Measurements from ENCODE around the gene SLC5A6. TPM values are rescaled to one million over a fixed set of nuclear protein-coding genes. Genes with fewer than 3 reads are reported as not detected.

The SLC5A6 gene
- total RNA-seq, 1 experiment from 2014 or later, result 111 TPM

DNA sequence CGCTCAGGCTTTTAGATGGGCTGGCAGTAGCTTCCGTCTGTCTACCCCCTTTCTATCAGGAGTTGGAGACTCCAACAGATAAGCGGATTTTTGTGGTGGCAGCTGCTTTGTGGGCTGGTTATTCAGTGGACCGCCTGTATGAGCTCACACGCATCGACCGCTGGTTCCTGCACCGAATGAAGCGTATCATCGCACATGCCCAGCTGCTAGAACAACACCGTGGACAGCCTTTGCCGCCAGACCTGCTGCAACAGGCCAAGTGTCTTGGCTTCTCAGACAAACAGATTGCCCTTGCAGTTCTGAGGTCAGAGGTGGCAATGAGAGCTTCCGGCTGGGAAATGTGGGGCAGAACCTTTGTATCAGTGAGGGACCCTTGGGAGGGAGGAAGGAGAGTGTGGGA lies 19.9 kb upstream of the SLC5A6 start (continued):
- TF ChIP-seq GRHL2 (CRISPR knock-in tag; IDR thresholded peaks at IDR 0.05; ENCODE audit: insufficient replicate concordance, severe bottlenecking) (no peak), ZNF121 (CRISPR knock-in tag; IDR thresholded peaks at IDR 0.05) (no peak), ZNF219 (CRISPR knock-in tag; IDR thresholded peaks at IDR 0.05; ENCODE audit: borderline replicate concordance) (no peak)
- TF ChIP-seq, protein P1, sequence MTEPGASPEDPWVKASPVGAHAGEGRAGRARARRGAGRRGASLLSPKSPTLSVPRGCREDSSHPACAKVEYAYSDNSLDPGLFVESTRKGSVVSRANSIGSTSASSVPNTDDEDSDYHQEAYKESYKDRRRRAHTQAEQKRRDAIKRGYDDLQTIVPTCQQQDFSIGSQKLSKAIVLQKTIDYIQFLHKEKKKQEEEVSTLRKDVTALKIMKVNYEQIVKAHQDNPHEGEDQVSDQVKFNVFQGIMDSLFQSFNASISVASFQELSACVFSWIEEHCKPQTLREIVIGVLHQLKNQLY (CRISPR knock-in tag; IDR thresholded peaks at IDR 0.05), result no peak

DNA sequence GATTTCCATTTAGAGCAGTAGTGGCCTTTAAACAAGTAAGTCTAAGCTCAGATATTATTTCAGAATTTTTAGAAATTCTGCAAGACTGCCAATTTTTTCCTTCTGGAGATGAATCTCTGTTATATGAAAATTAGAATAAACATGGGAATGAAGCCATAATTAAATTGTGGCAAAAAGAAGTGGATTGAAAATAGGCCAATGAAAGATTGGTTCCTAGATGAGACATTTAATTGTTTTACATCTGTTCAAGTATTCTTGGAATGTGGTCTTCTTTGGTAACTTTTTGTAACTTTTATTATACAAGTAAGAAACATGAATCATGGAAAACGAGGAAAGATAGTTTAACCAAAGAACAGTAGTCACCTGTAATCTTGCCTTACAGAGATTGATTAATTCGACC lies 15.4 kb upstream of the SLC5A6 start:
- DNase-seq (ENCODE audit: low spot score), result no peak
- ChIA-PET POLR2A (no interaction called here), CTCF (no interaction called here)
- Mint-ChIP-seq H3K27ac (no peak overlapping the region), H3K27me3 (ENCODE audit: low read depth) (no peaks in the 10 kb centered on the region), H3K9me3 (no peaks in the 10 kb centered on the region), H3K4me1 (no peaks in the 10 kb centered on the region), H3K4me3 (no peak overlapping the region), H3K36me3 (peaks cover 83% of the 10 kb centered on the region)
- TF ChIP-seq NR1H2 (CRISPR knock-in tag; IDR thresholded peaks at IDR 0.05) (no peak), ZBTB21 (CRISPR knock-in tag; IDR thresholded peaks at IDR 0.05; ENCODE audit: borderline replicate concordance) (no peak), PRRX2 (CRISPR knock-in tag; IDR thresholded peaks at IDR 0.05) (no peak), GABPB1 (CRISPR knock-in tag; IDR thresholded peaks at IDR 0.05) (no peak), JUN (CRISPR knock-in tag; IDR thresholded peaks at IDR 0.05) (no peak), IRF2 (CRISPR knock-in tag; IDR thresholded peaks at IDR 0.05; ENCODE audit: borderline replicate concordance, low read depth) (no peak), CBFB (CRISPR knock-in tag; IDR thresholded peaks at IDR 0.05; ENCODE audit: low read depth) (no peak), FOXP1 (CRISPR knock-in tag; IDR thresholded peaks at IDR 0.05; ENCODE audit: borderline replicate concordance) (no peak)
- TF ChIP-seq, protein P2, sequence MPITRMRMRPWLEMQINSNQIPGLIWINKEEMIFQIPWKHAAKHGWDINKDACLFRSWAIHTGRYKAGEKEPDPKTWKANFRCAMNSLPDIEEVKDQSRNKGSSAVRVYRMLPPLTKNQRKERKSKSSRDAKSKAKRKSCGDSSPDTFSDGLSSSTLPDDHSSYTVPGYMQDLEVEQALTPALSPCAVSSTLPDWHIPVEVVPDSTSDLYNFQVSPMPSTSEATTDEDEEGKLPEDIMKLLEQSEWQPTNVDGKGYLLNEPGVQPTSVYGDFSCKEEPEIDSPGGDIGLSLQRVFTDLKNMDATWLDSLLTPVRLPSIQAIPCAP (CRISPR knock-in tag; IDR thresholded peaks at IDR 0.05), result no peak
- TF ChIP-seq, protein P3, sequence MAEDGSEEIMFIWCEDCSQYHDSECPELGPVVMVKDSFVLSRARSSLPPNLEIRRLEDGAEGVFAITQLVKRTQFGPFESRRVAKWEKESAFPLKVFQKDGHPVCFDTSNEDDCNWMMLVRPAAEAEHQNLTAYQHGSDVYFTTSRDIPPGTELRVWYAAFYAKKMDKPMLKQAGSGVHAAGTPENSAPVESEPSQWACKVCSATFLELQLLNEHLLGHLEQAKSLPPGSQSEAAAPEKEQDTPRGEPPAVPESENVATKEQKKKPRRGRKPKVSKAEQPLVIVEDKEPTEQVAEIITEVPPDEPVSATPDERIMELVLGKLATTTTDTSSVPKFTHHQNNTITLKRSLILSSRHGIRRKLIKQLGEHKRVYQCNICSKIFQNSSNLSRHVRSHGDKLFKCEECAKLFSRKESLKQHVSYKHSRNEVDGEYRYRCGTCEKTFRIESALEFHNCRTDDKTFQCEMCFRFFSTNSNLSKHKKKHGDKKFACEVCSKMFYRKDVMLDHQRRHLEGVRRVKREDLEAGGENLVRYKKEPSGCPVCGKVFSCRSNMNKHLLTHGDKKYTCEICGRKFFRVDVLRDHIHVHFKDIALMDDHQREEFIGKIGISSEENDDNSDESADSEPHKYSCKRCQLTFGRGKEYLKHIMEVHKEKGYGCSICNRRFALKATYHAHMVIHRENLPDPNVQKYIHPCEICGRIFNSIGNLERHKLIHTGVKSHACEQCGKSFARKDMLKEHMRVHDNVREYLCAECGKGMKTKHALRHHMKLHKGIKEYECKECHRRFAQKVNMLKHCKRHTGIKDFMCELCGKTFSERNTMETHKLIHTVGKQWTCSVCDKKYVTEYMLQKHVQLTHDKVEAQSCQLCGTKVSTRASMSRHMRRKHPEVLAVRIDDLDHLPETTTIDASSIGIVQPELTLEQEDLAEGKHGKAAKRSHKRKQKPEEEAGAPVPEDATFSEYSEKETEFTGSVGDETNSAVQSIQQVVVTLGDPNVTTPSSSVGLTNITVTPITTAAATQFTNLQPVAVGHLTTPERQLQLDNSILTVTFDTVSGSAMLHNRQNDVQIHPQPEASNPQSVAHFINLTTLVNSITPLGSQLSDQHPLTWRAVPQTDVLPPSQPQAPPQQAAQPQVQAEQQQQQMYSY (CRISPR knock-in tag; IDR thresholded peaks at IDR 0.05), result no peak
- TF ChIP-seq, protein P4, sequence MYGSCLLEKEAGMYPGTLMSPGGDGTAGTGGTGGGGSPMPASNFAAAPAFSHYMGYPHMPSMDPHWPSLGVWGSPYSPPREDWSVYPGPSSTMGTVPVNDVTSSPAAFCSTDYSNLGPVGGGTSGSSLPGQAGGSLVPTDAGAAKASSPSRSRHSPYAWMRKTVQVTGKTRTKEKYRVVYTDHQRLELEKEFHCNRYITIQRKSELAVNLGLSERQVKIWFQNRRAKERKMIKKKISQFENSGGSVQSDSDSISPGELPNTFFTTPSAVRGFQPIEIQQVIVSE (CRISPR knock-in tag; IDR thresholded peaks at IDR 0.05; ENCODE audit: borderline replicate concordance), result no peak
- no peak for ATAC-seq

DNA sequence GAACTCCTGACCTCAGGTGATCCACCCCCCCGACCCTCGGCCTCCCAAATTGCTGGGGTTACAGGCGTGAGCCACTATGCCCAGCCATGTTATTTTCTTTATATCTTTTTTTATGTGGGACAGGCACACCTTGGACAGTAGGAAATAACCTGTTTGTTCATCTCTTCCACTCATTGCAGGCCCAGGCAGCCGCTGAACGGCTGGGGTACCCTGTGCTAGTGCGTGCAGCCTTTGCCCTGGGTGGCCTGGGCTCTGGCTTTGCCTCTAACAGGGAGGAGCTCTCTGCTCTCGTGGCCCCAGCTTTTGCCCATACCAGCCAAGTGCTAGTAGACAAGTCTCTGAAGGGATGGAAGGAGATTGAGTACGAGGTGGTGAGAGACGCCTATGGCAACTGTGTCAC lies 13.5 kb upstream of the SLC5A6 start:
- CTCF ChIA-PET, result interaction anchor here (1.1 to 1.7 kb wide), 2 partner anchors 78 to 92 kb away, joined by 3 read pairs; no protein-coding TSS in a partner anchor
- Mint-ChIP-seq H3K27ac (no peak overlapping the region), H3K27me3 (ENCODE audit: low read depth) (no peaks in the 10 kb centered on the region), H3K4me1 (no peaks in the 10 kb centered on the region), H3K9me3 (no peaks in the 10 kb centered on the region), H3K4me3 (no peak overlapping the region), H3K36me3 (peaks cover 82% of the 10 kb centered on the region)
- DNase-seq (ENCODE audit: low spot score) (no peak), ATAC-seq (no peak)
- POLR2A ChIA-PET, result interaction anchor here (1.2 kb wide), 1 partner anchor 25 kb away, joined by 3 read pairs; no protein-coding TSS in a partner anchor
- TF ChIP-seq, protein P5, sequence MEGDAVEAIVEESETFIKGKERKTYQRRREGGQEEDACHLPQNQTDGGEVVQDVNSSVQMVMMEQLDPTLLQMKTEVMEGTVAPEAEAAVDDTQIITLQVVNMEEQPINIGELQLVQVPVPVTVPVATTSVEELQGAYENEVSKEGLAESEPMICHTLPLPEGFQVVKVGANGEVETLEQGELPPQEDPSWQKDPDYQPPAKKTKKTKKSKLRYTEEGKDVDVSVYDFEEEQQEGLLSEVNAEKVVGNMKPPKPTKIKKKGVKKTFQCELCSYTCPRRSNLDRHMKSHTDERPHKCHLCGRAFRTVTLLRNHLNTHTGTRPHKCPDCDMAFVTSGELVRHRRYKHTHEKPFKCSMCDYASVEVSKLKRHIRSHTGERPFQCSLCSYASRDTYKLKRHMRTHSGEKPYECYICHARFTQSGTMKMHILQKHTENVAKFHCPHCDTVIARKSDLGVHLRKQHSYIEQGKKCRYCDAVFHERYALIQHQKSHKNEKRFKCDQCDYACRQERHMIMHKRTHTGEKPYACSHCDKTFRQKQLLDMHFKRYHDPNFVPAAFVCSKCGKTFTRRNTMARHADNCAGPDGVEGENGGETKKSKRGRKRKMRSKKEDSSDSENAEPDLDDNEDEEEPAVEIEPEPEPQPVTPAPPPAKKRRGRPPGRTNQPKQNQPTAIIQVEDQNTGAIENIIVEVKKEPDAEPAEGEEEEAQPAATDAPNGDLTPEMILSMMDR (IDR thresholded peaks at IDR 0.05), result no peak
- TF ChIP-seq NFE2L1 (CRISPR knock-in tag; IDR thresholded peaks at IDR 0.05) (no peak), ZNF219 (CRISPR knock-in tag; IDR thresholded peaks at IDR 0.05; ENCODE audit: borderline replicate concordance) (no peak), MYBL2 (CRISPR knock-in tag; IDR thresholded peaks at IDR 0.05) (no peak)
- TF ChIP-seq, protein P6, sequence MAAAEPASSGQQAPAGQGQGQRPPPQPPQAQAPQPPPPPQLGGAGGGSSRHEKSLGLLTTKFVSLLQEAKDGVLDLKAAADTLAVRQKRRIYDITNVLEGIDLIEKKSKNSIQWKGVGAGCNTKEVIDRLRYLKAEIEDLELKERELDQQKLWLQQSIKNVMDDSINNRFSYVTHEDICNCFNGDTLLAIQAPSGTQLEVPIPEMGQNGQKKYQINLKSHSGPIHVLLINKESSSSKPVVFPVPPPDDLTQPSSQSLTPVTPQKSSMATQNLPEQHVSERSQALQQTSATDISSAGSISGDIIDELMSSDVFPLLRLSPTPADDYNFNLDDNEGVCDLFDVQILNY (CRISPR knock-in tag; IDR thresholded peaks at IDR 0.05), result no peak
- TF ChIP-seq, protein P7, sequence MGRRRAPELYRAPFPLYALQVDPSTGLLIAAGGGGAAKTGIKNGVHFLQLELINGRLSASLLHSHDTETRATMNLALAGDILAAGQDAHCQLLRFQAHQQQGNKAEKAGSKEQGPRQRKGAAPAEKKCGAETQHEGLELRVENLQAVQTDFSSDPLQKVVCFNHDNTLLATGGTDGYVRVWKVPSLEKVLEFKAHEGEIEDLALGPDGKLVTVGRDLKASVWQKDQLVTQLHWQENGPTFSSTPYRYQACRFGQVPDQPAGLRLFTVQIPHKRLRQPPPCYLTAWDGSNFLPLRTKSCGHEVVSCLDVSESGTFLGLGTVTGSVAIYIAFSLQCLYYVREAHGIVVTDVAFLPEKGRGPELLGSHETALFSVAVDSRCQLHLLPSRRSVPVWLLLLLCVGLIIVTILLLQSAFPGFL (CRISPR knock-in tag; IDR thresholded peaks at IDR 0.05; ENCODE audit: borderline replicate concordance), result no peak
- TF ChIP-seq, protein P8, sequence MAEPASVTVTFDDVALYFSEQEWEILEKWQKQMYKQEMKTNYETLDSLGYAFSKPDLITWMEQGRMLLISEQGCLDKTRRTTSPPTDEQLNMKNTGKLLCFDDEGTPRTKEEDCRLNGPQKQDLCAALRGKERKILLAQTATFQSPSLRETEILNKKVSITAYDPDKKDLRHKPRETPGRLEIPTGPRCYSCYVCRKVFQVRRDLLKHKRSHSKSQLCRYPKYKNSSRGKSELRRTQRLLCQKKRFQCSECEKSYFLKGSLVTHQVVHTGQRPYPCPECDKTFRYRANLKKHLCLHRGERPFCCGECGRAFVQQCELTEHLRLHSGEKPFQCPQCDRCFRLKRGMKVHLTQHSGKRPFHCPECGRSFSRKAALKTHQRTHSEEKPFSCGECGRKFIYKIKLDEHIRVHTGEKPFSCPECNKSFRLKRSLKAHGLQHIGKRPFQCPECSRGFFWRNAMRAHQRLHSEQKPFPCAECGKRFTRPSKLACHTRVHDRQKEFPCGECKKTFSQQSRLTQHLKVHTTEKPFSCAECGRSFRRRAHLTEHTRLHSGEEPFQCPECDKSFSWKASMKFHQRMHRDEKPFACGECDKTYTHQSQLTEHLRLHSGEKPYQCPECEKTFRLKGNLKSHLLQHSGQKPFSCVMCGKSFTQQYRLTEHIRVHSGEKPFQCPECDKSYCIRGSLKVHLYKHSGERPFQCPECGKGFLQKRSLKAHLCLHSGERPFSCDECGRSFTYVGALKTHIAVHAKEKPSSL (CRISPR knock-in tag; conservative IDR thresholded peaks at IDR 0.05), result no peak

Measured in WTC11 (cell line).